Activated CD4-positive, alpha-beta T cell treated with anti-CD3 and anti-CD28 coated beads, Interleukin-2, amount 50 U/mL, for 4 hours (primary cell): Measurements from ENCODE around the gene FREM2.

Experiments used
- DNase-seq, 2 experiments: peaks; one replicate each; pipeline ENCODE4 v3.0.0-alpha.2; 2020

Gene FREM2

DNA sequence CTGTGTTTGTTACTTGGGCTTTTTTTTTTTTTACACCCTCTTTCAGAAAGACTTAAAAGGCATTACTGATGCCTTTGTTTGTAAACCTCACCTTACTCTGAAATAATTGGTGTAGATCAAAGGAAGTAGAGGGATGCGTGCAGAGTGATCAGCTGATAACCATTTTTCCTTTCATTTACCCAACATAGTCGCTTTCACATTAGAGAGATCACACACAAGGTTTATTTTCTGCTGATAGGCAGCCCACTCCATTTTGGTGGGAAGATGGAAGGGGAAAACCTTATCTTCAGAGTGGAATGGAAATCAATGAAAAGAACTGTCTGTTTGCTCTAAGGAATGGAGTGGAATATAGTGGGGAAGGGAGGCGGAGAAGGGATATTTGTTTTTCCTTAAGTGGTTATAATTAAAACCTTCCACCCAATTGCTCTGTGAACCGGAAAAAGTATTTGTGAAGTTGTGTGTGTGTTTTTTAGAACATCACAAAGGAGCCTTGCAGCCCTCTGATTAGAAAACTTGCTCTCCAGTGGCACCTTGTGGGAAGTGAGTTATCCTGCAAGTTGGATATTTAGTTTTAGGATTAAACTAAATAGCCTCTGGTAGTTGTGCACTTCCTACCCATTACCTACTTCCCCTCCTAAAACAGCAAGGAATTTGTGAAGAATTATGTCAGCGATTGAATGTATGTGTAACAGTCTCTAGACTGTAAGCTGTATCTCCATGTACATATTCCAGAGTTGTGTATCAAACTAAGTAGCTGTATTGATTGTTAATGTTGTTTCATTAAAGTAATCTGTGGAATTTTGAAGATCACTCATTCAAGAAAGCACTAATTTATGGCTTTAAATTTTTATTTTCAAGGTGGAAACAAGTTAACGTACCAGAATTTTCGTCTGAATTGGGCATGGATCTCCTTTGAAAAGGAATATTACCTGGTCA is 76.8 kb downstream of the FREM2 start:
- DNase-seq = no peak

DNA sequence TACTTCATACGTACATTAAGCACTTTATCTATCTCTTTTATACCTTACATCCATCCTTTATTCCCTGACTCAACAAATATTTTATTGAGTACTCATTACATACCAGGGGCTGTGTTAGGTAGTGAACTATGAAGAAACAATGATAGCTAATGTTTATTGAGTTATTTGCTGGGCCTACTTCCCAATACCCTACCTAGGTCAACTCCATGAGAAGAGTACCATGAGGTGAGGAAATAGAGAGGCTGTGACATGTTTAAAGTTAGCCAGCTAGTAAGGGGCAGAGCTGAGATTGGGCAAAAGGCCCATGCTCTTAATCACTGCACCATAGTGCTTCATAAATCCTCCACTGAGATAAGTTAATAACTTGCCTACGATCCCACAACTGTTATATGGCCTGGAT is 79.9 kb downstream of the FREM2 start:
- DNase-seq = no peak

DNA sequence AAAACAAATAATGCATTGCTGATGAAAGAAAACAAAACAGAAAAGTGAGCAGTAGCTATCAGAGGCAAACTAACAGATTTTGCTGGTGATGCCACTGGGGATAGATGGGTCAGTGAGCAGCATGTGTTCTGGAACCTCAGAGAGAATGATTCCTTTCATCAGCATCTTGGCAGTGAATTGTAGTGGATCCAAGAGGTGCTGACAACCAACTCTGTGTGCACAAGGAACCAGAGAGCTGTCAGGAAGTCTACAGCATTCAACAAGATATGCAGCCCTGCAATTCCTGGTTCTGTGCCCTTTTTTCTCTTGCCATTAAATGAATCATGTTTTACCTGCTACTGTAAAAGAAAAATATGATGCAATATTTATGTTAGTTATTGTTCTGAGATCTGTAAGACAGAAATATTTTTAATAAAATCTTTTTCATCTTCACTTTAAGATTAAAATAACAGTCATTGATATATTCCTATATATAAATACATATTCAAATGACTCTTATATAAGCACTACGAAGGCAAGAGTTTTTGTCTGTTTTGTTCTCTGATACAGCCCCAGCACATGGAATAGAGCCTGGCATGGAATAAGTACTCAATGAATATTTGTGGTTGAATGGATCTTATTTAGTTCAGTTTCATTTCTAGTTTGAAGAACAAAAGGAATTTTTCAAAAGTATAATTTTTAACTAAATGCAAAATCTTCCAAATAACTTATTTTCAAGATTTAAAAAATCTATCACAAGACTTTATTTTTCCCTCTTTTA is 80.8 kb downstream of the FREM2 start:
- no peak for DNase-seq

DNA sequence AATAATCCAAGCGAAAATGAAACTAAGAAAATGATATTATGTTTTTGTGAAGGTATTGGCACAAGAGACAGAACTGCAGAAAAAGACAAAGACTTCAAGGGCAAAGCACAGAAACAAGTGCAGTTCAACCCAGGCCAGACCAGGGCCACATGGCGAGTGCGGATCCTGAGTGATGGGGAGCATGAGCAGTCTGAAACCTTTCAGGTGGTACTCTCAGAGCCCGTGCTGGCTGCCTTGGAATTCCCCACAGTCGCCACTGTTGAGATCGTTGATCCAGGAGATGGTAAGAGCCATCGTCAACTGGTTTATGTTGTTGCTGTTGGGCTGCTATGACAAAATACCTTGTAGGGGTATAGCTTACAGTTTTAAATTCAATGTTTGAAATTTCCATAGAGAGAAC is 82.6 kb downstream of the FREM2 start:
- DNase-seq = no peak

DNA sequence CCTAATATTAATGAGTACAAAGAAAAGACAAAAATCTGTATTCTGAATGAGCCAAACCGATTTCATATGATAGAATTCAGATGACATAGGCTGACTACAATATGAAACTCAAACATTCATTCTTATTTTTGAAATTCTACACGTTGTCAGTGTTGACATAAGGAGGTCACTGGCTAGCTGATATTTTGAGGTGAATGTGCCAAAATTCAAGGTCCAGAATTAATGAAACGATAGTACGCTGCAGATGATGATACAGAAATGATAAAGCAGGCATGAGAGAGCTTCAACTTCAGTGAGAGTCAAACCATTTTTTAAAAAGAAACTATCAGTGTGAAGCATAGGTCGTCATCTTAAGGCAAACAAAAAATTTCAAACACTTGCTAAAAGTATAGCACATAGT is 88.2 kb downstream of the FREM2 start:
- DNase-seq = no peak

DNA sequence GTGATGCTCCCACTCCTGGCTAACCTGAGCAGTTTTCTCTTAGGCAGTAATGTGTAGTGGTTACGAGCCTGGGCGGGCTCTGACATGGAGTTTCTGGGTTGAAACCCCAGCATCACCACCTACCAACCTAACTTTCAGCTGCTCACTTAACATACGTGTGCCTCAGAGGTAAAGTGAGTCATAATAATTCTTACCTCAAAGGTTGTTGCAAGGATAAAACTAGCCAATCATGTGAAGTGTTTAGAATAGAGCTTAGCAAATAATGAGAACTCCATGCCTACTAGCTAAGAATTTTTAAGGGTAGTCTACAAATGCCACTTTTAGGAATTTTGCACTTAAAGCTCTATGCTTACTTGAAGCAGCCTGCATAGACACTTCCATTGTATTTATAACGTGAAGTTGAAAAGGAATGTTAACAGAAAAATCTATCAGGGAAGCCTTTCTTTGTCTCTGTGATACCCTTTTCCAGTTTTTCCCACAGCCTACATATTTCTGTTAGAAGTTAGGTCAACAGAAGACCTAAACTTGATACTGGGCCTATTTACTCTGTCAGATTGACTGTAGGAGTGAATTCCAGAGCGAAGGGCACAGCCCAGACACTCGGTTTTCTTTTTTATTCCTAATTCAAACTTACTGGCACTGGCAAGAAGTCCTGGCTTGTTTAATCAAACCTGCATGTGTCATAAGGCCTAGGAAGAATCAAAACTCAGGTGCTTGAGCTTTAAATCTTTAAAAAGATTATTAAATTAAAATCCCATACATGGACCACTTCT is 90.7 kb downstream of the FREM2 start:
- DNase-seq = no peak

DNA sequence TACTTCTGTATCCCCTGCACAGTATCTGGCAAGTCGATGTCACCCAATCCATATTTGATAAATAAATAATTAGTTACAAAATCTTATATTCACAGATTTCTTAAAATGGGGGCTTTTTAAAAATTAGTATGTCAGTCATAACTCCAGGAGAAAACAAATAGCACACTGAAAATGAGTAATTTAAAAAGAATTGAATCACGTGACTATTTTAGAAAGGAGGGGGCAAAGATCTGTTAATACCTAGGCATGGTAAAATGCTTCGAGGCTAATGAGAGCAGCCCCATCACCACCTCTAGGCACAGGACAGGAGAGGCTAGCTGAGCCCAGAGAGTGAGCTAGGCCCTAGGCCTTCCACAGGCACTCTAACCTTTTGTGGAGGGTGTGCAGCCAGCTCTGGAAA is 94.7 kb downstream of the FREM2 start:
- DNase-seq = no peak

DNA sequence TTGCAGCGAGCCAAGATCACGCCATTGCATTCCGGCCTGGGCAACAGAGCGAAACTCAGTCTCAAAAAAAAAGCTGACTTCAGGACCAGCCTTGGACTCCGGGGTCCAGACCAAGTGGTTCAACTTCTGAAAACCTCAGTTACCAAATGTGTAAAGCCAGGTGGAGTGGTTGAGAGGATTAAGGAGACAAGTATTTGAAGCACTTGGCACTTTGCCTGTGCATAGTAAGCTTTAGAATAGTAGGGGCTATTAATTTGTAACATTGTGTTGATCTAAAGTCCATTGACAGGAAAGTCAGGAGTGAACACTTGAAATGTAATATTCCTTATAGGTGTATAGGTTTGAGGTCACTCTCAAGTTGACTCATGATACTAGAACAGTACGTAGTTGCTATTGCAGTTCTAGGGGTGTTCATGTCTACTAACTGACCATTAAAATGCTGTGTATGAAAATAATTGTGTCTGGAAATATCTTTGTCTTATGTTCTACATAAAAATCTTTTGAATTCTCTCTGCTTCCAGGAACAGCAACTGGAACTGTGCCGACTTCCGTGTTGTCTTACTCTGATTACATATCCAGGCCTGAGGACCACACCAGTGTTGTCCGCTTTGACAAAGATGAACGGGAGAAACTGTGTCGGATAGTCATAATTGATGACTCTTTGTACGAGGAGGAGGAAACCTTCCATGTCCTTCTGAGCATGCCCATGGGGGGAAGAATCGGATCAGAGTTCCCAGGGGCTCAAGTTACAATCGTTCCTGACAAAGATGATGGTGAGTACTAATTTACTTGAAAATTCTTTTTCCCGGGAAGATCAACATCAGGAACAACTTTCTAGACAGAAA is 97.4 kb downstream of the FREM2 start:
- DNase-seq = no peak

DNA sequence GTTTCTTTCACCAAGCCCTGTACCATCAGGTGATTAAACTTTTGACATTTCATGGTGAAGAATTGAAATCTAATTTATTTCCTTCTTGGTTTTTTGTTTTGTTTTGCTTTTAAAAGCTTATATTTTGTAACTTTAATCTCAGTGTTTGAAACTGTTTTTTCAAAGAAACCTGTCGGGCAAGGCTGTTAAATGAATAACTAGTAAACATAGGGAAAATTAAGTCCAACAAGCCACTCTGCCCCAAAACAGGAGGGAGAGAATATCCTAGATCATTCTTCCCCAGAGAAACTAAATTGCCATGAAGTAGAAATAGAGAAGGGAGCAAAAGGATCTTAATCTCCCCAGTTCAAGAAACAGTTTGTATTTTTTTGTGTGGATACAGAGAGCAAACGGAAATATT is 98.2 kb downstream of the FREM2 start:
- no peak for DNase-seq

DNA sequence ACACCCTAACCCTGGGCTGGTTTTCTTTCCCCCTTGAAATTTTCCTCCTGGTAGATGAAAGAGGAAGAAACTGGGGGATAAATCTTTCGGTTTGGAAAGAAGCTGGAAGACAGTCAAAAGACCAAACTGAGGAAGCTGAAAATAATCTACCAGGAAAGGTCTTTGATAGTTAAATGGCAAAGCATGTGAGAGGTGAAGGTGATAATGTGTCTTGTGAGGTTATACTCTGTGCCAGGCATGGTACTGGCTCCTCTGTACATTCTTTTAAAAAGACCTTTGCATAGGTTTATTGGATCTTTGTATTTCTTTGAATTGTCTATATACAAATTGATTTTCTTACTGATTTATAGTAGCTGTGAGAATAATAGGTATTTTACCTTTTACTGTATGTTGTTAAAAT is 98.6 kb downstream of the FREM2 start:
- DNase-seq = no peak

DNA sequence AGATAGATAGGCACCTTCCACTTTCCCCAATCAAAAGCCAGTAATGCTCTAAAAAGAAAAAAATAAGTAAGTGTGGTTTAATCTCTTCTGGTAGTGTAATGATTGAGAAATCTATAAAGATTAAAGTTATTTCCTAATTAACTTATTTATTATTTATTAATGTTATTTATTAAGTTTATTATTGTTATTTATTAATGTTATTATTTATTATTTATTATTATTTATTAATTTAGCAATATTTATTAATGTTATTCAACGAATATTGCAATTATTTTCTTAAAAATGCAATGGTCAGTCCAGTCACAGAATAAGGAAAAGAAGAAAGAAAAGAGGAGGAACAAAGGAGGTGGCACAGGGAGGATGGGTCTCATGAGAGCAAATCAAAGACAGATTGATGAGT is 100.7 kb downstream of the FREM2 start:
- DNase-seq = no peak

DNA sequence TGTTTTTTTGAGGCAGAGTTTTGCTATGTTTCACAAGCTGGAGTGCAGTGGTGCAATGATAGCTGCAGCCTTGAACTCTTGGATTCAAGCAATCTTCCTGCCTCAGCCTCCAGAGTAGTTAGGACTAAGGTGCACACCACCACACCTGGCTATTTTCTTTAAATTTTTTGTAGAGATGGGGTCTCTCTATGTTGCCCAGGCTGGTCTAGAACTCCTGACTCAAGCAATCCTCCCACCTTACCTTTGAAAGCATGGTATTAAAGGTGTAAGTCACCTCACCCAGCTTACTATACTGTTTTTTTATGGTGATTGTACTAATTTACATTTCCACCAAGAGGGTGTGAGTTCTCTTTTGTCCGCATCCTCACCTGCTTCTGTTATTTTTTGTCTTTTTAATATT is 110.0 kb downstream of the FREM2 start:
- DNase-seq = no peak

DNA sequence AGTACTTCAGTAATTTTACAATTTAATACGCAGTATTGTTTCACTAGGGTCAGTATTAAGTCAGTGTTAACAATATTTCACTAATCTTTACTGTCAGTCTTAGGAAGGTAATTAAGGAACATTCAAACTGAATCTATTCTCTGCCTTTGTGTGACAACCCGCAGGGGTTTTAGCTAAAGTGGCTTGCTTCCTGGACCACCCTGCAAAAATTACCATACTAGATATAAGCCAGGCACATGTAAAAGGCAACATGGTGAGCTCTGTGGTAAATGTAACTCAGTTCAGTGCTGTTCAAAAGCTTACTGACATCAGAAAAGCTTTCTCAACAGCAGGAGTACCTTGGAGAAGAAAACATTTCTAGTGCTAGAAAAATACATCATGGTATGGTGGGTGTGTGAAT is 116.7 kb downstream of the FREM2 start:
- no peak for DNase-seq

DNA sequence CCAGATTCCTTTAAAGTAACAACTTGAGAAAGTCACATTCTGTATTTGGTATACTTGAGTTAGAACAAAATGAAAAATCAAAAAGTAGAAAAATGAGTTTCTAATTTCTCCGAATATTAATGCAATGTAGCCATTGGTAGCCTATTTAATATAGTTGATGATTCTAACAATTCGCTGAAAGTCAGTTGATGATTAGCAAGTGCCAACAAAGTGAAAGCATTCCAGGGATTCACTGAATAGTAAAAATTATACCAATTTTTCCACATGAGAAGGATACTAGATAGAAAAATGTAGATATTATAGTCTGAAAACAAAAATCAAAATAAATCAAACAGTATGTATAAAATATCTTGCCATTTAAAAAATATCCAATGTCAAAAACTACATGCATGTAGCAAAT is 117.2 kb downstream of the FREM2 start:
- DNase-seq = no peak

DNA sequence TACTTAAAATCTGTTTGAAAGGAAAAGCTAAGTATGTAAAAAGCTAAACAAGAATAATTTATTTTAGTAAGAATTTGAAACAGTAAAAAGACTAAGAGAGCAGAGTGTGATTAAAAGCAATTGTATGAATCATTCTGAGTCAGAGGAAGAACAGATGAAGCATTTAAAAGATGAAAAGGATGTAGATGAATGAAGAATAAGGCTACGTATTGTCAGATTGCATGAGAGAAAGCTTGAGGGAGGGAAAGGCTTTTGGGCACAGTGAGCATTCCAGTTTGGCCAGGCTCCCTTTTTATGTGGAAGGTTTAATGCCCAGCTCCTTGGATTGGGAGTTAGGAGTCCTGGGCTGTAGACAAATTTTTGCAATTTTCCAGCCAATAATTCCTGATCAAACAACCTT is 117.7 kb downstream of the FREM2 start:
- no peak for DNase-seq

DNA sequence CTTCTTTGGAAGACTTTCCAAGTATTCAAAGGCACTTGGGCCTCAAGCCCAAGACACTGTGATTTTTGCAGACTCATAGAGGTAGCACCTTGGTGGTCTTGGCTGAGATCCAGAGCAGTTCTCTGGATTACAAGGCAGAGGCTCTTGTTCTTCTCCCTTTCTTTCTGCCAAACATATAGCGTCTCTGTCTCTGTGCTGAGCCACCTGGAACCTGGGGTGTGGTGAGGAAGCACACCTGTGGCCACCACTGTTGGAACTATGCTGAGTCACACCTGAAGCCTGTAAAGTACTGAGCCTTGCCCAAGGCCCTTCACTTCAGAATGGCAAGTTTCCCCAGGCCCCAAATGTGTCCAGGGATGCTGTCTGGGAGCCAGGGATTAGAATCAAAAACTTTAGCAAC is 127.5 kb downstream of the FREM2 start:
- DNase-seq = no peak

DNA sequence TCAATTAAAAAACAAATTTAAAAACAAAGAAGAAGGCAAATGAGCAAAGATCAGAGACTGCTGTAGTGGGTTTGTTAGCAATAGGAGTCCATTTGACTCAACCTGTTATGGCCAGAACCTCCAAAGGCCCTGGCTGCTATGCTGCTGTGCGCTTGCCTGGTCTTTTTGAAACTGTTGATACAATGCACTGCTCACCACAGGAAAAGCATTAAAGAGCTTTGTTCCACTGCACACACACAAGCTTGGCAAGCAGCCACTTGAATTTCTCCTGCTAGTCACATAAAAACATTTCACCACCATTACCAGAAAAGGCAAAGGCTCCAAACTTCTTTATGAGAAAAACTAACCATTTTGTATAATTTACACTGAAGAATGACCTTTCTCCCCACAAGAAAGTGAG is 132.2 kb downstream of the FREM2 start:
- DNase-seq = no peak

DNA sequence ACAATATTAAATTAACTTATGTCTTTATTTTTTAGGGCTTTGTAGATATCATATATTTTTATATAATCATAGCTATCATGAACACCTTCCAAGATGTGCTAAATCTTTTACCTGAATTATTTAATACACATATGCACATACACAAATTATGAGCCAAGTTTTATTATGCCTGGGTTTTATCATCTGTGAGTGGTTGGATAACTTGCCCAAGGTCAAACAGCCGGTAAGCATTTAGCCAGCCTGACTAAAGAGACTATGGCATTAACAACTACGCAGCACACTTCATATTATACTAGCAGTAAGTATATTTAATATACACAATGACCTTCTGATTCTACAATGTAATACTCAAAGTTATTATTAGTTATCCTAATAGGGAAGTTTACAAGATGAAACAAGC is 132.7 kb downstream of the FREM2 start:
- no peak for DNase-seq

DNA sequence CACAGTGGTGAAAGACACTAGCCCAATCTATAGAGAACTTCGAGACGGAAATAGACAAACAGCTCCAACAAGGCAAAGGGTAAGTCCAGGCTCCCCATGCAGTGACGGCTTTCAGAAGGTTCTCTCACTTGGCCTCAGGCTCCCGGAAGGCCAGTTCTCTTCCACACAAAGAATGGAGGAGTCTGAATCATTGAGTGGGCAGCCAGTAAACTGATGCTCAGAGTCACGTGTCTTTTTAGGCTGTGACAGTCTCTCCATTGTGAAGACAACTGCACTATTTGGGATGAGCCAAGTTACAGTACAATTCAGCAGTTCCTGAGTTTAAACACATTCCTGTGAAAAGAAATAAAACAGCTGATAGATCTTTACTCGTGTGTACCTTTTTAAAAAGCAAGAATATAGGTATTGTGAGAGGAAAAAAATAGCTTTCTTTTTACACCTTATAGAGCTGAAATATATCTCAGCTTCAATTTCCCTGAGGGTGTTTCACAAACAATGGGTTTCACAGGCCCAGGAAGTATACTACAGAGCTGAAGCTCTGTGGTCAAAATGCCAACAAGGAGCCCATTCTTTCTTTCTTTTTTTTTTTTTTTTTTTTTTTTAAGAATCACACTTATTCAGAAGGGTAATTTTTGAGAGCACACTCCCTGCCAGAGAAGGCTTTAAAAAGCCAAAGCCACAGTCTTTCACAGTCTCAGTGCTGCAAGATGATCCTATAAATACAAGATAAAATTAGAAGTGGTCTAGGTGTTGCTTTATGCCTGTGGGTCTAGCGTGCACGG is 135.1 kb downstream of the FREM2 start:
- no peak for DNase-seq

DNA sequence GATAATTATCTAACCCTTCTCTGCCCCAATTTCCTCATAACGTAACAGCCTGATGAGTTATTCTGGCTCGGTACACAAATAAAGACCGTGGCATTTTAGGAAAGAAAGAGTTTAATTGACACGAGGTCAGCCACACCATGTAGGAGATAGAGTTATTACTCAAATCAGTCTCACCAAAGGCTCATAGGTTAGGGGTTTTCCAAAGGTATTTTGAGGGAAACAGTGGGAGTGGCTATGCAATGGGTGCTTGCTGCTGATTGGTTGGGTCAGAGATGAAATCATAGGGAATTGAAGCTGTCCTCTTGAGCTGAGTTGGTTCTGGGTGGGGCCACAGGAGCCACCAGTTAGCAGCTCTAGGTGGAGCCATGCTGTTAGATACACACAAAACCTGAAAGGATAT is 137.5 kb downstream of the FREM2 start:
- DNase-seq = no peak

DNA sequence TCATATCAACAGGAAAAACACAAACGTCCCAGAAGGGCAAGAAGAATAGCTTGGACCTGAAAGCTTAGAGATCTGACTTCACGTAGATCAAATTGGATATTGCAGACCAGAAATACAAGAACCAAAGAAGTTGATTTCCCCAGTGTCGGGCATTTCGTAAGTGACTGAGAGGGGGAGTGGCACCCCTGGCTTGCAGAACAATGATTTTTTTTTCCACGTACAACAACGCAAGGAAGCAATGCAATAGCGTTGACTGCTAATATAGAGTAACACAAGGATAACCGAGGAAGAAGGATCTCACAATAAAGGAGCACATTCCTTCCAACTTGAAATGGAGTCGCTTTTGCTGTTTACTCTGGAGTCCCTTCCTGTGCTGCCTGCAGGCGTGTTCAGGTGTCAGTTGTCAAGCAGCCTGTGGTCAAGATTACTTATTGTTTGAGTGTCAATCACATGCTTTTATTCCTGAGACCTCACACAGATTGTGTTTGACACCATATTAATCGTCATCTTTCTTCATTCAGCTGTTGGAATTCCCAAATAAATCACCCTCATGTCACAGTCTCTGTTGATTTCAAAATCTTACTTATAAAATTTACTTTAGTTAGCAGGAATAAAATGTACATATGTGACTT is 139.4 kb downstream of the FREM2 start:
- no peak for DNase-seq
